Glutamatergic neuron (in vitro differentiated cells): ENCODE data around the gene SGTB. TPM values are rescaled to one million over a fixed set of nuclear protein-coding genes. Genes with fewer than 3 reads are reported as not detected.

ENCODE experiments used
- DNase-seq: peaks from one replicate; pipeline ENCODE4 v3.0.0; 2022
- H3K27ac Mint-ChIP-seq: one replicate; pipeline ENCODE4 v1.8.0; 2020; ENCODE audit warnings: mild to moderate bottlenecking, mixed read lengths, inconsistent platforms; ENCODE audit not compliant: unreplicated experiment
- H3K27me3 Mint-ChIP-seq: one replicate; pipeline ENCODE4 v1.8.0; 2020; ENCODE audit warnings: mild to moderate bottlenecking, moderate library complexity, mixed read lengths, inconsistent platforms; ENCODE audit not compliant: unreplicated experiment
- H3K36me3 Mint-ChIP-seq: one replicate; pipeline ENCODE4 v1.8.0; 2020; ENCODE audit warnings: mild to moderate bottlenecking, mixed read lengths, inconsistent platforms; ENCODE audit not compliant: unreplicated experiment
- H3K4me1 Mint-ChIP-seq: one replicate; pipeline ENCODE4 v1.8.0; 2020; ENCODE audit warnings: mild to moderate bottlenecking, low read depth, mixed read lengths, inconsistent platforms; ENCODE audit not compliant: unreplicated experiment
- H3K4me3 Mint-ChIP-seq: one replicate; pipeline ENCODE4 v1.8.0; 2020; ENCODE audit warnings: mild to moderate bottlenecking, mixed read lengths, inconsistent platforms; ENCODE audit not compliant: unreplicated experiment
- H3K9me3 Mint-ChIP-seq: one replicate; pipeline ENCODE4 v1.8.0; 2020; ENCODE audit warnings: mild to moderate bottlenecking, moderate library complexity, mixed read lengths, inconsistent platforms; ENCODE audit not compliant: unreplicated experiment
- total RNA-seq: library from RNA; stranded (reverse); fragmentation: NEBNext Ultra II Directional; extraction: Animal tissue kit (Norgen Biotek cat#: 25700); gene quantifications from one replicate; pipeline ENCODE4 v1.2.1, GENCODE V29; 2021; ENCODE audit not compliant: unreplicated experiment
- TF ChIP-seq, protein P1 (sequence below): fragments of 200-600 bp; sonication (generic); IDR thresholded peaks from one replicate; pipeline ENCODE4 v1.5.0; 2021; ENCODE audit not compliant: partially characterized antibody, unreplicated experiment

The SGTB gene
- total RNA-seq, 1 donor from 2014 or later: 33.2 TPM

DNA sequence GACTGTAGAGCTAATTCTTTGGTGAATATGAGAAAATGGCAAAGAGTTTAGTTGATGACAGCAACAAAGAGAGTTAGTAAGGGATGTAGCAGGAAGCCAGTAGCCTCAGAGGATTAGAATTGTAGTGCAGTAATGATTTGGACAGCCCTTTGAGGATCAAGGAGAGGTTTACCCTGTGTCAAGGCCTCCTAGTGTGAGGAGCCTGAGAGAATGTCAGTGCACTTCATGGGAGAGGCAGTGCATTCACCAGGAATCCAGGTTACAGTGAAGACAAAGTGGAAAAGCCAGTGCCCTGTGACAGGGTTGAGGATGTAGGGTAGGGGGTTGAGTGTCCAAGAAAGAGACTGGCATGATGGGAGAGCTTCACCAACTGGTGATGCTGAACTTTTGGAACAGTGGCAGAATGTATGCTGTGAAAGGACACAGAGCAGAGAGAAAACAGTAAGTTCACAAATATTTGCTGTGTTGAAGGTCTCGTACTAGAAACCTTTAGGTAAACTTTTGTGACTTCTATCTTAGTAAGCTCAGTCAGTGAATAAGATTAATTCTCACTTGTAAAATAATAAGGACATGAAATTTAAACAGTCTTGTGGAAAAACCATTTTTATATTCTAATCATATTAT is 27.4 kb upstream of the SGTB start:
- H3K27me3 Mint-ChIP-seq: peaks cover 5% of the 10 kb centered on the region
- TF ChIP-seq, protein P1, sequence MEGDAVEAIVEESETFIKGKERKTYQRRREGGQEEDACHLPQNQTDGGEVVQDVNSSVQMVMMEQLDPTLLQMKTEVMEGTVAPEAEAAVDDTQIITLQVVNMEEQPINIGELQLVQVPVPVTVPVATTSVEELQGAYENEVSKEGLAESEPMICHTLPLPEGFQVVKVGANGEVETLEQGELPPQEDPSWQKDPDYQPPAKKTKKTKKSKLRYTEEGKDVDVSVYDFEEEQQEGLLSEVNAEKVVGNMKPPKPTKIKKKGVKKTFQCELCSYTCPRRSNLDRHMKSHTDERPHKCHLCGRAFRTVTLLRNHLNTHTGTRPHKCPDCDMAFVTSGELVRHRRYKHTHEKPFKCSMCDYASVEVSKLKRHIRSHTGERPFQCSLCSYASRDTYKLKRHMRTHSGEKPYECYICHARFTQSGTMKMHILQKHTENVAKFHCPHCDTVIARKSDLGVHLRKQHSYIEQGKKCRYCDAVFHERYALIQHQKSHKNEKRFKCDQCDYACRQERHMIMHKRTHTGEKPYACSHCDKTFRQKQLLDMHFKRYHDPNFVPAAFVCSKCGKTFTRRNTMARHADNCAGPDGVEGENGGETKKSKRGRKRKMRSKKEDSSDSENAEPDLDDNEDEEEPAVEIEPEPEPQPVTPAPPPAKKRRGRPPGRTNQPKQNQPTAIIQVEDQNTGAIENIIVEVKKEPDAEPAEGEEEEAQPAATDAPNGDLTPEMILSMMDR: no peak
- H3K9me3 Mint-ChIP-seq: peaks cover 8% of the 10 kb centered on the region
- no peak for DNase-seq
- no peak overlapping the region for H3K4me3 Mint-ChIP-seq
- H3K36me3 Mint-ChIP-seq: peaks cover 20% of the 10 kb centered on the region
- H3K27ac Mint-ChIP-seq: no peak overlapping the region
- peaks cover 7% of the 10 kb centered on the region for H3K4me1 Mint-ChIP-seq

DNA sequence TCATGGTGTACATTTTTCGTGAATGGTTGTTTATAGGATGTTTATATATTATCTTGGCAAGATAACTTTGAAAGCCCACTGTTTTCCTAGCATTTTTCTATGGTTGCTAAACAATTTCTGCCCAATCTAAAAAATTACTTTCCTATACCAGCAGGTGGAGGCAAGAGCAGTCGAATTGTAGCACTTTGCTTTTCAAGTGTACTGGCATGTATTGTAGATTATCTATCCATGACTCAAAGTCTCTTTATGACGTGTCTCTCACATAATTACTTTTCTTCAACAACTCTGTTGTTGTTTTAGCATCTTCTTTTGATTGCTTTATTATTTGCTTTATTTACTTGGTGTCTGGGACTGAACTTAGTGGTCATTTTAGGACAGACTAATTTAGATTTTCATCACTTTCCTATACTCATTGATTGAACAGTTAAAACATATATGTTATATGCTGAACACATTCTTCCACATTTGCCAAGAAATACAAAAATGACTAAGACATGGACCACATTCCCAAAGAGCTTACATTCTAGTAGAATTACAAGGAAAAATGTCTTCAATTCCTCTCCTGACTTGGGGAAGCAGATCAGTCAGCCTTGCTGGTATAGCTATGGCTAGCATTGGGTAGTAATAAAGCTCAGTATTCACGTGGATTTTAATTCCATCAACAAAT is 20.8 kb upstream of the SGTB start:
- TF ChIP-seq, protein P1: peak; percentile 73
- H3K27ac Mint-ChIP-seq: no peak overlapping the region
- peaks cover 7% of the 10 kb centered on the region for H3K4me1 Mint-ChIP-seq
- DNase-seq: no peak
- H3K36me3 Mint-ChIP-seq: peaks cover 9% of the 10 kb centered on the region
- peaks cover 8% of the 10 kb centered on the region for H3K9me3 Mint-ChIP-seq
- H3K4me3 Mint-ChIP-seq: no peak overlapping the region
- peaks cover 2% of the 10 kb centered on the region for H3K27me3 Mint-ChIP-seq

DNA sequence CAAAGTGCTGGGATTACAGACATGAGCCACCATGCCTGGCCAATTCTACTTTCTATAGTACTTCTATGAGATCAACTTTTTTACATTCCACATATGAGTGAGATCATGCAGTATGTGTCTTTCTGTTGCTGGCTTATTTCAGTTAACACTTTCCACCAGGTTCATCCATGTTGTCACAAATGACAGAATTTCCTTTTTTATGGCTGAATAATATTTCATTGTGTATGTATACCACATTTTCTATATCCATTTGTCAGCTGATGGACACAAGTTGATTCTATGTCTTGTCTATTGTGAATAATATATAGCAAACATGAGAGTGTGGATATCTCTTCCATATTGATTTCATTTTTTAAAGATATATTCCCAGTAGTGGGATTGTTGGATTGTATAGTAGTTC is 17.3 kb upstream of the SGTB start:
- DNase-seq: no peak
- H3K36me3 Mint-ChIP-seq: no peaks in the 10 kb centered on the region
- H3K4me1 Mint-ChIP-seq: peaks cover 4% of the 10 kb centered on the region
- peaks cover 2% of the 10 kb centered on the region for H3K9me3 Mint-ChIP-seq
- H3K27me3 Mint-ChIP-seq: peaks cover 2% of the 10 kb centered on the region
- H3K27ac Mint-ChIP-seq: no peak overlapping the region
- no peak overlapping the region for H3K4me3 Mint-ChIP-seq
- TF ChIP-seq, protein P1: no peak

DNA sequence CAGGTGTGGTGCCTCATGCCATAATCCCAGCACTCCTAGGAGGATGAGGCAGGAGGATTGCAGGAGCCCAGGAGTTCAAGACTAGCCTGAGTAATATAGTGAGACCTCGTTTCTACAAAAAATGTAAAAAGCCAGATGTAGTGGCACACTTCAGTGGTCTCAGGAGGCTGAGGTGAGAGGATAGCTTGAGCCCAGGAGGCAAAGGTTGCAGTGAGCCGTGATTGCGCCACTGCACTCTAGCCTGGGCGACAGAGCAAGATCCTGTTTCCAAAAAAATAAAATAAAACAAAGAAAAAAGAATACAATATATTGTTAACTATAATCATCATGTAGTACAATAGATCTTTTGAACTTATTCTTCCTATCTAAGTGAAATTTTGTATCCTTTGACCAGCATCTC is 16.4 kb upstream of the SGTB start:
- no peaks in the 10 kb centered on the region for H3K36me3 Mint-ChIP-seq
- H3K4me3 Mint-ChIP-seq: no peak overlapping the region
- H3K27ac Mint-ChIP-seq: peak overlapping the region; percentile 59
- H3K9me3 Mint-ChIP-seq: peaks cover 2% of the 10 kb centered on the region
- H3K4me1 Mint-ChIP-seq: peaks cover 4% of the 10 kb centered on the region
- TF ChIP-seq, protein P1: no peak
- DNase-seq: no peak
- H3K27me3 Mint-ChIP-seq: peaks cover 2% of the 10 kb centered on the region

DNA sequence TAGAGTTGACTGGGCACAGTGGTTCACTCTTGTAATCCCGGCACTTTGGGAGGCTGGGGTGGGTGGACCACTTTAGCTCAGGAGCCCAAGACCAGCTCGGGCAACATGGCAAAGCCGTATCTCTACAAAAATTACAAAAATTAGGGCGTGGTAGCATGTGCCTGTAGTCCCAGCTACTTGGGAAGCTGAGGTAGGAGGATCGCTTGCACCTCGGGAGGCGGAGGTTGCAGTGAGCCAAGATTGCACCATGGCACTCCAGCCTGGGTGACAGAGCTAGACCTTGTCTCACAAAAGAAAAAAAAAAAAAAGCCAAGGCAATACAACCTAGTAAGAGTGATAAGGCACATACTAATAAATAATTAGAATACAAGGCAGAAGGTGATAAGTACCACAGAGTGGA is 15.9 kb upstream of the SGTB start:
- no peak for DNase-seq
- H3K4me3 Mint-ChIP-seq: no peak overlapping the region
- H3K4me1 Mint-ChIP-seq: peaks cover 4% of the 10 kb centered on the region
- H3K27me3 Mint-ChIP-seq: peaks cover 2% of the 10 kb centered on the region
- H3K36me3 Mint-ChIP-seq: no peaks in the 10 kb centered on the region
- peaks cover 2% of the 10 kb centered on the region for H3K9me3 Mint-ChIP-seq
- no peak overlapping the region for H3K27ac Mint-ChIP-seq
- TF ChIP-seq, protein P1: no peak
